GM19397 (cell line): ENCODE data around the gene SARS2.
"Not testable (repeated sequence)": the region's sequence is repeated elsewhere in the genome, so short reads cannot be mapped to it uniquely, and the experiment has no call there.

Experiments used
- ATAC-seq: cut with Tn5 transposase; IDR thresholded peaks from one replicate; pipeline ENCODE4 v1.9.1; 2021; ENCODE audit warnings: mild to moderate bottlenecking, moderate library complexity; ENCODE audit not compliant: unreplicated experiment

Gene SARS2

DNA sequence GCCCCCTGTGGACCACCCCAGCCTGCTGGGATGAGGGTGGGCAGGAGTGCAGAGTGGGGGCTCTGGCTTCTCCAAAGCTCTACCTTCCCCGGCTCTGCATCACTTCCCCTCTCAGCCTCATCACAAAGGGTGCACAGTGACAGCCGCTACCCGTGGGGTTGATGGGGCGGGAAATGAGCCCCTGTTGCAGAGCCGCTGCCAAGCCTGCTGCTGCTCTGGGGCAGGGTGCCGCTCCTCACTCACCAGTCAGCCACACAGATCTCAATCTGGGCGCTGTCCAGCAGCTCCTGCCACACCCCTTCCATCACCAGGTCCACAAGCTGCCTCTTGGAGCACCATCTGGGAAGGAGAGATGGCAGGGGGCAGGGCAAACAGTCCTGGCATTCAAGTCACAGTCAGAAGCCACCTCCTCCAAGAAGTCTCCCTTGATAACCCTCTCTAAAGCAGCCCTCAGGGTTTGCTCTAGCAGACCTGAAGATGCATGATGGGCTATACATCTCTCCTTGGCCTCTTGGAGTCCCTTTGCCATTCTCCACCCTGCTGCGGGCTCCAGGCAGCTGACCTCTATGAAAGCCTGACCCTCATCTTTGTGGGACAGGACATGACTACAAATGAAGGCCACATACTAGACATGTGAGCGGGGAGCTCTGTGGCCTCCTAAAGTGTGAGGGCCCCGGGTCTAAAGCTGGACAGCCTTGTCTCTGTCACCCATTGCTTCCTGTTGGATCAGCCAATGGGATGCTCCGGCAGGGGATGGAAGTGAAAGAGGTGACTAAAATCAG lies 15.9 kb upstream of the SARS2 start:
- no peak for ATAC-seq

DNA sequence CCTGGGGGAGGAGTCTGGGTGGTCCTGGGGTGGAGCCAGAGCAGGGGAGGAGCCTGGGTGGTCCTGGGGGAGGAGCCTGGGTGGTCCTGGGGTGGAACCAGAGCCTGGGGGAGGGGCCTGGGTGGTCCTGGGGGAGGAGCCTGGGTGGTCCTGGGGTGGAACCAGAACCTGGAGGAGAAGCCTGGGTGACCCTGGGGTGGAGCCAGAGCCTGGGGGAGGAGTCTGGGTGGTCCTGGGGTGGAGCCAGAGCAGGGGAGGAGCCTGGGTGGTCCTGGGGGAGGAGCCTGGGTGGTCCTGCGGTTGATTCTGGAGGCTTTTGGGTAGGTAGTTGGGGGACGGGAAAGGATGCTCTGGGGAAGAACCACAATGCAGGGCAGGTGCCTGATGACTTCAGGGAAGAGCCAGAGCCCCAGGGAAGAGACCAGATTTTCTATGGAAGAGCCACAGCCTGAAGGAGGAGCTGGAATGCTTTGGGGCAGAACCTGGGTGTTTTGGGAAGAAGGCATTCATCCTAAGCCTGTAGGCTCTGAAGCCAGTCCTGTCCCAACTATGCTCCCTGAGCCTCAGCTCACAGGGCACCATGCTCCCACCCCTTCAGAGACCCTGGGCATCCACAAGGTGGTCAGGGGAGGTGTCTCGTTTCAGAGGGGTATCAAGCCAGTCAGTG lies 15.1 kb upstream of the SARS2 start:
- ATAC-seq, result no peak

DNA sequence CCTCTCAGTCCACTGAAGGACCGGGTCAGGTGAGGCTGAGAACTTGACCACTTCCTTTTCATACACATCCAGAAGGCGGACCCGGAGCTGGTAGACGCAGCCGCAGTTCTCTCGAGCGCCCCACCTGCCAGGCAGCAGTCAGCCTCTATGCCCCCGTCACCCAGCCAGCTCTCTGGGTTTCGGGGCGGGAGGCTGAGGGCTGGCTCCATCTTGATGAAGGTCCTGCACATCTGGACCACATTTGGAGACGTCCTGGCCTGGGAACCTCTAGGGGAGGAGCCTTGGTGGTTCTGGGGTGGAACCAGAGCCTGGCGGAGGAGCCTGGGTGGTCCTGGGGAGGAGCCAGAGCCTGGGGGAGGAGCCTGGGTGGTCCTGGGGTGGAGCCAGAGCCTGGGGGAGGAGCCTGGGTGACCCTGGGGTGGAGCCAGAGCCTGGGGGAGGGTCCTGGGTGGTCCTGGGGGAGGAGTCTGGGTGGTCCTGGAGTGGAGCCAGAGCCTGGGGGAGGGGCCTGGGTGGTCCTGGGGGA lies 14.5 kb upstream of the SARS2 start:
- ATAC-seq, result no peak

DNA sequence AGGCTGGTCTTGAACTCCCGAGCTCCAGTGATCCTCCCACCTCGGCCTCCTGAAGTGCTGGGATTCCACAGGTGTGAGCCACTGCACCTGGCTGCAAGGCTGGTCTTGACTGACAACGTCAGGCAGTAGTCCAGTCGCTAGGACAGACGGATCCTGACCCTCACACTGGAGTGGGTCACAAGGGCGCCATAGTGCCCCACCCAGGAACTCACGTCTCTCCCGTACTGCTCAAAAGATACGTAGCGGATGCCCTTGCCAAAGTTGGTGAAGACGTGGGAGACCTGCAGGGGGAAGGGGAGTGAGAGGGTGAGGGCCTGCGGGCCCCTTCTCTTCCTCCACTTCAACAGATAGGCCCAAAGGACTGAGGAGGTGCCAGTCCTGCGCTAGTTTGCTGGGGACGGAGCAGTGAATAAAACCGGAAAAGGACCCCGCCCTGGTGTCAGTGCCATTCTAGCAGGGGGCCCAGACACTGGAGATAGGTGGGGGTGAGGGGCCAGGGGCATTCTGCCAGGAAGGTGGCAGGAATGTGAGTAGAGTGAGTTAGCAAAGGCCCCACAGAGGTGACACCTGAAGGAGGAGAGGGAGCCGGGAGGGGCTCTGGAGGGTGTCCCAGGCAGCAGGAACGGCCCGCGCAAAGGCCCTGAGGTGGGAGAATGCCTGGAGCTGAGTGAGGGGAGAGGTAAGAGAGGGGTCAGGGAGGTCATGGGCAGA lies 12.1 kb upstream of the SARS2 start:
- no peak for ATAC-seq

DNA sequence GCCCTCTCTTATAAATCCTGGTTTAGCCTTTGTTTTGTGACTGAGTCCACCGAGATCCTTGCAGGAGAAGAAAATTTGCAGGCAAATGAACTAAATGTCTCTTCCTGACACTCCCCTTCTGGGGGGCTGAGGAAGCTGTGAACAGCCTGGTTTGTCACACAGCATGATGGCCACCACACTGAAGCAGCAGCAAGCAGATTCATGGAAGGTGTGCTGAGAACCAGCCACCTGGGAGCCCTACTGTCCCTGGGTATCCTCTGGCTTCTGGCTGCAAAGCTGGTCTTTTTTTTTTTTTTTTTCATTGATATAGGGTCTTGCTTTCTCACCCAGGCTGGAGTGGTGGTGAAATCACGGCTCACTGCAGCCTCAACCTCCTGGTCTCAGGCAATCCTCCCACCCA lies 11.4 kb upstream of the SARS2 start:
- no peak for ATAC-seq

DNA sequence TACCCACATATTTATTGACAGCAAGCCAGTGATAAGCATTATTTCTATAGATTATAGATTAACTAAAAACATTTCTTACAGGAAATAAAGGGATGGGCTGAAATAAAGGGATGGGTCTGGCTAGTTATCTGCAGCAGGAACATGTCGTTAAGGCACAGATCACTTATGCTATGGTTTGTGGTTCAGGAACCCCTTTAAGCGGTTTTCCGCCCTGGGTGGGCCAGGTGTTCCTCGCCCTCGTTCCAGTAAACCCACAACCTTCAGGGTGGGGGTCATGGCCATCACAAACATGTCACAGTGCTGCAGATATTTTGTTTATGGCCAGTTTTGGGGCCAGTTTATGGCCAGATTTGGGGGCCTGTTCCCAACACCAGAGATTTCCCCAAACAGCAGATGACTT lies 10.9 kb upstream of the SARS2 start:
- ATAC-seq, result not testable (repeated sequence)

DNA sequence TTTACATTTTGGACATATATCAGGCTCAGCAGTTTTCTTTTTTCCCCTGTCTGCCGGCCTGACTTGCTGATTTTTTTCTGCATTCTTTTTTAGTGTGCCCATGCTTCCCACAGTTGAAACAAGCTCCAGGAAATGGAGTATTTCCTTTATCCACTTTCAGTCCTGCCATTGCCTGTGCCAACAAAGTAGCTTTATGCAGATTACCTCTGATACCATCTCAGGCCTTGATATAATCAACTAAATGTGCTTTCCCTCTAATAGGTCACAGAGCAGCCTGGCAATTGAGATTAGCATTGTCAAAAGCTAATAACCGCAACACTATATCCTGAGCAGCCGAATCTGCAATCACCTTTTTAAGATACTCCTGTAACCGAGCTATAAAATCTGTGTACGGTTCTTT lies 9.4 kb upstream of the SARS2 start:
- ATAC-seq, result no peak

DNA sequence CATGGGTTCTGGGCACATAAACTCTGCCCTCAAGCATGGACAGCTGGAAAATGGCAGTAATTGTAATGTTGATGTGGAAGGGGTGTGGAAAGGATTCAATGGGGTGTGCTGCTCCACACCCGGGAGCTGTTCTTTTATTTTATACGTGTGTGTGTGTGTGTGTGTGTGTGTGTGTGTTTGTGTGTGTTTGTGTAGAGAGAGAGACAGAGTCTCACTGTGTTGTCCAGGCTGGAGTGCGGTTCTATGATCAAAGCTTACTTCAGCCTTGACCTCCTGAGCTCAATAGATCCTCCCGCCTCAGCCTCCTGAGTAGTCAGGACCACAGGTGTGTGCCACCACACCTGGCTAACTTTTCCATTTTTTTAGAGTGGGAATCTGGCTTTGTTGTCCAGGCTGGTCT lies 3.0 kb upstream of the SARS2 start:
- ATAC-seq, result no peak

DNA sequence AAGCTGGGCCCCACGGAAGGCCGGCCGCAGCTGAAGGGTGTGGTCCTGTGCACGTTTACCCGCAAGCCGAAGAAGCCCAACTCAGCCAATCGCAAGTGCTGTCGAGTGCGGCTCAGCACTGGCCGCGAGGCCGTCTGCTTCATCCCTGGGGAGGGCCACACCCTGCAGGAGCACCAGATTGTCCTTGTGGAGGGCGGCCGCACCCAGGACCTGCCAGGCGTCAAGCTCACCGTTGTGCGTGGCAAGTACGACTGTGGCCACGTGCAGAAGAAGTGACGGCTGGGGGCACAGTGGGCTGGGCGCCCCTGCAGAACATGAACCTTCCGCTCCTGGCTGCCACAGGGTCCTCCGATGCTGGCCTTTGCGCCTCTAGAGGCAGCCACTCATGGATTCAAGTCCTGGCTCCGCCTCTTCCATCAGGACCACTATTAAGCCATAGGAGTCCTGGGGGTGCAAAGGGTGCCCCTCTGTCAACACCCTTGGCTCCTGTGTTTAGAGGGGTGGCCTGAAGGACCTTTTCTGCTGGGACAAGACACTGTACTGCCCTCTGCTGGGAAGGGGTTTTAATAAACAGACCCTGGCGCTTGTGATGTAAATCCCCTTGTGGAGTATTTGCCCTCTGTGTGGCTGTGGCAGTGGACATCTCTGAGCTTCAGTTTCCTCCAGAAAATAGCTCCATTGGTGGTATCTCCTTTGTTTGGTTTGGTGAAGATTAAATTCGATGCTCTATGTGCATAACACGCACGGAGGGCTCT lies 2.0 kb upstream of the SARS2 start:
- ATAC-seq, result no peak

DNA sequence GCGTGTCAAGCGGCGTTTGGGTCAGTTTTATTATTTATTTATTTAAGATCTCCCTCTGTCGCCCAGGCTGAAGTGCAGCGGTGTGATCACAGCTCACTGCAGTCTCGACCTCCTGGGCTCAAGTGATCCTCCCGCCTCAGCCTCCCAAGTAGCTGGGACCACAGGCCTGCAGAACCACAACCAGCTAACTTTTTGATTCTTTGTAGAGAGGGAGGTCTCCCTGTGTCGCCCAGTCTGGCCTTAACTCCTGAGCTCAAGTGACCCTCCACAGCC lies 894 bp upstream of the SARS2 start:
- no peak for ATAC-seq

DNA sequence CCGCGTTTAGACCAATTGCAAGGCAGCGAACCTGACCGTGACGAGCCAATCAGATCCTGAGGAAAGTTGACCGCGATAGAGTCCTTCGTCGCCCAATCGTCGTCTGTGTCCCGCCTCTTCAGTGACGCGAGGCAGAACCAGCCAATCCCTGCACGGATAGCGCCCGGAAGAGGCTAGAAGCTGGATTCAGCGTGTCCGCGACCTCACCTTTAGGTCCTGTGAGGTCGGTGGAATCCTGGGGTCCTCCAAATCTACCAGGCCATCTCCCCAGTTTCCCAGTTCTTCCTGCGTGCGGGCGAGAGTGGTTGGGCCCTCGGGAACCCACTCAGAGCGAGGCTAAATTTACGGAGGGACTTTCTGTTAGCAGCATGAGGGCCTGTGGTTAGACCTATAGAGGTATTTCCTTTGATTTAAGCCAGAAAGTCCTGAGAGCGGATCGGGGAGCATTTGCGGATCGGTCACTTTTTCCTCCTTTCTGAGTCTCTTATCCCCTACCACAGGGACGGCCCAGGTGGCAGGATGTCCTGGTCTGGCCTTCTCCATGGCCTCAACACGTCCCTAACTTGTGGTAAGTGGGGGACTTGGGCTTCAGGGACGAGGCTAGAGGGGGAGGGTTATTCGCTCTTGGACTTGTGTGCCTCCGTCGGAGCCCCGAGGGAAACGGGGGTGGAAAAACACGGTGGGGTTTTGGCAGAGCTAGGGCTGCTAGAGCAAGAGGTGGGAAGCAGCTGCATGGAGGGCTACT lies 385 bp upstream of the SARS2 start, which contains the start of gene MRPS12:
Gene MRPS12 (plus strand): TSS at position 169 of the 745 bp plus-strand sequence. CDS start 351 bp downstream, at position 520.
- peak; percentile 89 for ATAC-seq

DNA sequence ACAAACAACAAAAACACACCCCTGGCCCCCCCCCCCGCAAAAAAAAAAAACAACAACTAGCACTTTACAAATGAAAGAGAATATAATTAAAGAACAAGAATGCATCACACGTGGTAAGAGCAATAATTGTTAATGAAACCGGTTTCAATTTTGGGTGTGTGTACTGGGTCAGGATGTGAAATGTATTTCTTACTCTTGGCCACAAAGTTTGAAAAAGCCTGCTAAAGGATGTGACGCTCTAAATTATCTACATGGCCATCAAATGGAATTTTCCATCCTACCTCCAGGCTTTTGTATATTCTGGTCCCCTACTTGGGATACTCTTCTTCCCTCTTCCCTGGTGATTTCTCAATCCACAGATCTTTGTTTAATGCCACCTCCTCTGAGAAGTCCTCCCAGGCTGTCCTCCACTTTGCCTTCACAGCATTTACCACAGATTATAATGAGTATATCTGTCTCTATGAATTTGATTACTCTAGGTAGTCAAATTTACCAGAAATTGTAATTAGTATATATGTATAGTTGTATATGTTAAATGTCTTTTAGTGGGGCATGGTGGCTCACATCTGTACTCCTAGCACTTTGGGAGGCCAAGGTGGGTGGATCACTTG lies 2.1 kb downstream of the SARS2 start:
- ATAC-seq, result no peak

DNA sequence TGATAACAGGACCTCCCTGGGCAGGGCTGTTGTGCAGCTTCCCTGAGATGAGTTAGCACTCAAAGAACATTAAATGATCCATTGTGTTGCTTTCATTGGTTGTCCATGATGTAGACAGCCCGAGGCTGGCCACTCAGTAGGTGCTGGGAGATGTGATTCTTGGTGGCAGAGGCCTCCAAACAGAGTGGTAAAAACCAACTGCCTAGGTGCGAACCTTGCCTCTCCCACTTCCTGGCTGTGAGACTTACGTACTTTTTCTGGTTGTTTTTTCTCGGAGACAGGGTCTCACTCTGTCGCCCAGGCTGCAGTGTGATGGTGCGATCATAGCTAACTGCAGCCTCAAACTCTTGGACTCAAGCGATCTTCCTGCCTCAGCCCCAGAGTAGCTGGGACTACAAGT lies 6.2 kb downstream of the SARS2 start:
- ATAC-seq, result no peak

DNA sequence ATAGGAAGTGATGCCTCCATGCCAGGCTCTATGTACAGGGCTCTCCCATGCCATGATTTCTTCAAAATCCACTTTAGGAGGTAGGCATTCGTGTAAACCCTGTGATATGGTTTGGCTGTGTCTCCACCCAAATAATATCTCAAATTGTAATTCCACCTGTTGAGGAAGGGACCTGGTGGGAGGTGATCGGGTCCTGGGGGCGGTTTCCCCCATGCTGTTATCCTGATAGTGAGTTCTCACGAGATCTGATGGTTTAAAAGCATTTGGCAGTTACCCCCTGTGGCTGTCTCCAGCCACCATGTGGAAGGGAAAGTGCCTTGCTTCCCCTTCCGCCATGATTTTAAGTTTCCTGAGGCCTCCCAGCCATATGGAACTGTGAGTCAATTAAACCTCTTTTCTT lies 8.1 kb downstream of the SARS2 start:
- no peak for ATAC-seq

DNA sequence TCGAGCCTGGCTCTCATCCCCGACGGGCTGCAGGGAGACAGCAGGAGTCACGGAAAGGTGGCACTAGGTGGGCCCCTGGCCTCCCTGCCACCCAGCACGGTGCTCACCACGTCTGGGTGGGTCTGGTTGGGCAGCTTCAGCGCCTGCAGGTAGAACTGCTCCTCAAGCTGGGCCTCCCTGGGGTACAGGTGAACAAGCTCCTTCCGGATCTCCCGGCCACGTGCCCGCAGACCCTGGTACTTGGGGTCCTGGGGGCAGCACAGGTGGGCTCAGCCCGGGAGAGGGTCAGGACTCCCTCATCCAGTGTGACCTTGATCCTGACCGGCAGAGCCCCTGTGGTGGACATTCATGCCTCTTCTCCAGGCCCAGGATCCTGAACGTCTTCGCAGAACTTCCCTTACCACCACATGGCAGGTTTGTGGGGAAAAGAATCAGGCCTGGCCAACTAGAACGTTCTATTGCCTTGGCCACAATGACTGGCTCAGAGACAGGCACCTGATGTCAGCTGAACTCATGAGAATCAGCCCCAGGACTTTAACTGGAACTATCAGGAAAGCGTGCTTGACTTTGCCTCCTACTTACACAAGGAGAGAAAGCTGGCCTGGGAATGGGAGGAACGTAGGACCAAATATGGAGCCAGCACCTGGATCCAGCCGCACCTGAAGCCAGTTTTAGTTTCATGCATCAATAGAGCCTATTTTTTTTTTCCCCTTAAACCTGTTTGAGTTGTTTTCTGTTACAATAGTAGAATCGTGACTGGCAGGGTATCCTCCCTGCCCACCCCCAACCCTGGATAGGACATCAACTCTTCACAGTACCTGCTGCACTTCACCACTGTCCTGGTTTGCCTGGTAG lies 8.9 kb downstream of the SARS2 start:
- ATAC-seq, result no peak

DNA sequence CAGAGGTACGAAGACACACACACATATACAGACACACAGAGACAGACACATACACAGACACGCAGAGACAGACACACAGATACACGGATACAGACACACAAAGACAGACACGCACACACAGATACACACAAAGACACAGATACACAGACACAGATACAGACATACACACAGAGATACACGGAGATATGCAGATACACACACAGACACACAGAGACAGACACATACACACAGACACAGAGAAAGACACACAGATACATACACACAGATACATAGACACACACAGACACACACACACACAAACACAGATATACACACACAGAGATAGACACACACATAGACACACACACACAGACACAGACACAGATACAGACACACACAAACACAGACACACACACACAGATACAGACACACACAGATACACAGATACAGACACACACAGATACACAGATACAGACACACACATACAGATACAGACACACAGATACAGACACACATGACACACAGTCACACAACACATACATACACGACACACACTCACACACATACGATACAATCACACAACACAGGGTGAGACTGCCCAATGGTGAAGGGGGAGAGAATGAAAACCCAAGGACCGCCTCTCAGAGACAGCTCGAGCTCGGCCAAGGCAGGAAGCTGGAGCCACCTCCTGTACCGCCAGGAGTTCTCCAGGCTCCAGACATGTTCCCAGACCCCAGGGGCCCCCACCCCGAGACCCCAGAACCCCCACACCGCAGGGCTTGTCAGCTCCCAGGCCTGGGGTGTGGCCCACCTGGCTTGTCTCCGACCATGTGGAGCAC lies 9.8 kb downstream of the SARS2 start:
- no peak for ATAC-seq

DNA sequence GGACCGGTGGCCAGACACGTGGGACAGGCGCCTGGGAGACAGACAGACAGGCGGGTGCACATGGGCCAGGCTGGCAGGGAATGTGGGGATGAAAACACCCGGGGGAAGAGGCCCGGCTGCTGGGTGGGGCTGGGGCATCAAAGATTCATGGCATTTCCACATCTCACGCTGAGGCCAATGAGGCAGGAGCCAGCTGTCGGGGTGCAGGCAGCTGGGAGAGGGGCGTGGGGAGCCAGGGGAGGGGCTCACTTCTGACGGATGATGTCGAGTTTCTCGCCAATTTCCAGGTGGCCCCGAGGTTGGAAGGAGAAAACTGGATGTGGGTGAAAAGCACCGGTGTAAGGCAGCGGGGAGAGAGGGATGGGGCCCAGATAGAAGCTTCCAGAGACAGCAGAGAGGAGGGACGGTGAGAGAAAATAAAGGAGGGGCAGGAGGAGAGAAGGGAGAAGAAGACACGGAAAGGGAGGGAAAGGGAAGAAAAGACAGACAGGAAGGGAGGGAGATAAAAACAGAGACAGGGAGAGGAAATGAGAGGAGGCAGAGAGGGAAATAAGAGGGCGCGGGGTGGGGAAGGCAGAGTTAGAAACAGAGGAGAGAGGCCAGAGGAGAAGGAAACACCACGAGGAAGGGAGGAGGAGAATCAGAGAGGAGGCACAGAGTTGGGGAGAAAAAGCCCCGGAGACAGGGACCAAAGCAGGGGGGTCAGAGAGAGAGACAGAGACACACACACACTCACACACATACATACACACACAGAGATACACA lies 10.5 kb downstream of the SARS2 start:
- no peak for ATAC-seq

DNA sequence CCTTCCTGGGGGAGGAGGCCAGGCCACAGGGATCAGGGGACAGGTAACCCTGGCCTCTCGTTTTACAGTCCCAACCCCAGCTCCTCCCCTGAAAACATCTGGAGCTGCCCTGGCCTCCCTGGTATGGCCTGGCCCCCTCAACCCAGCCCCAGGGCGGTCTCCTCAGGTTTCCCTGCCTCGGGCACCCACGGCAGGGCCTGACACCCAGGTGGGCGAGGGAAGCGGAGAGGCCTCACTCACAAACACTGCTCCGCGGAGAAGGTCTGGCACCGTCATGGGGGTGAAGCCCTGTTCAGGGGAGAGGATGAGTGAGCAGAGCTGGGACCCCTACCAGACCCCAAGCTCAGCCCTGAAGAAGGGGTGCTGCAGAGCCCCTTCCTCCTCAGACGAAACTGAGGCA lies 12.0 kb downstream of the SARS2 start:
- ATAC-seq, result no peak
